Immature natural killer cell (primary cell): Measurements from ENCODE around the gene GNAT1. TPM values are rescaled to one million over a fixed set of nuclear protein-coding genes. Genes with fewer than 3 reads are reported as not detected.

Experiments used
- DNase-seq, 3 donors: peaks; one replicate each; pipeline ENCODE4 v3.0.0; 2022; ENCODE audit warnings: mixed read lengths in 1 of 3
- H3K27ac Mint-ChIP-seq, 6 donors: one replicate each; pipeline ENCODE4 v1.8.0; 2020; ENCODE audit warnings: mixed read lengths in 6 of 6, mild to moderate bottlenecking in 5 of 6, inconsistent platforms in 4 of 6, moderate library complexity in 3 of 6
- H3K27me3 Mint-ChIP-seq, 3 donors: one replicate each; pipeline ENCODE4 v1.8.0; 2020 to 2021; ENCODE audit warnings: low read depth in 3 of 3, mild to moderate bottlenecking in 3 of 3, mixed read lengths in 3 of 3, moderate library complexity in 3 of 3, inconsistent platforms in 1 of 3
- H3K36me3 Mint-ChIP-seq, 3 donors: one replicate each; pipeline ENCODE4 v1.8.0; 2020; ENCODE audit warnings: mixed read lengths in 3 of 3, inconsistent platforms in 2 of 3, mild to moderate bottlenecking in 2 of 3
- H3K4me1 Mint-ChIP-seq, 2 donors: one replicate each; pipeline ENCODE4 v1.8.0; 2020; ENCODE audit warnings: inconsistent platforms in 2 of 2, mild to moderate bottlenecking in 2 of 2, mixed read lengths in 2 of 2, moderate library complexity in 1 of 2
- H3K4me3 Mint-ChIP-seq, 5 donors: one replicate each; pipeline ENCODE4 v1.8.0; 2020; ENCODE audit warnings: mild to moderate bottlenecking in 5 of 5, mixed read lengths in 5 of 5, inconsistent platforms in 3 of 5, moderate library complexity in 3 of 5
- H3K9me3 Mint-ChIP-seq, 6 donors: one replicate each; pipeline ENCODE4 v1.8.0; 2020; ENCODE audit warnings: mild to moderate bottlenecking in 6 of 6, mixed read lengths in 6 of 6, inconsistent platforms in 4 of 6, moderate library complexity in 3 of 6
- polyA plus RNA-seq, 3 donors: library from polyadenylated mRNA; unstranded; fragments of 300-500 nt; fragmentation: Illumina TruSeq; gene quantifications; one replicate each; pipeline ENCODE4 v1.2.3, GENCODE V29; 2021

The GNAT1 gene
- polyA plus RNA-seq, 3 donors from 2014 or later: not detected

DNA sequence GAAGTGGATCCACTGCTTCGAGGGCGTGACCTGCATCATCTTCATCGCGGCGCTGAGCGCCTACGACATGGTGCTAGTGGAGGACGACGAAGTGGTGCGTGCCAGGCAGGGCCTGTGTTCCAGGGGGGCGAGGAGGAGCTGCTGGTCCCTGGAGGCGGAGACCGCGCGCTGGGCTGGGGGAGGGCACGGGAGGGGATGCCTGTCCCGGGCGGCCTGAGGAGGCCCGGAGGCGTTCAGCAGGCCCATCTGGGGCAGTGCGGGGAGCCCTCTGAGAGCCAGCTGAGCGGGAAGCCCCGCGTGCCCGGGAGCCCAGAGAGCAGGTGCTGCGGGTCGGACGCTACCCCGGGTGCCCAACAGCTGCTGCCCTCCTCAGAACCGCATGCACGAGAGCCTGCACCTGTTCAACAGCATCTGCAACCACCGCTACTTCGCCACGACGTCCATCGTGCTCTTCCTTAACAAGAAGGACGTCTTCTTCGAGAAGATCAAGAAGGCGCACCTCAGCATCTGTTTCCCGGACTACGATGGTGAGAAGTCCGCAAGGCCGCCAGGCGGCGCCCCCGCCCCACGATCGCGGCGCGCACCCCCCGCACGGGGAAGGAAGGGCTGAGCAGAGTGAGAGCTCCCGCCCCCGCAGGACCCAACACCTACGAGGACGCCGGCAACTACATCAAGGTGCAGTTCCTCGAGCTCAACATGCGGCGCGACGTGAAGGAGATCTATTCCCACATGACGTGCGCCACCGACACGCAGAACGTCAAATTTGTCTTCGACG is 2.9 kb downstream of the GNAT1 start:
- Mint-ChIP-seq H3K9me3 (no peaks in the 10 kb centered on the region), H3K4me3 (peak overlapping the region; percentile 46 to 73 (median 58)), H3K27me3 (peaks cover 11 to 17% (median 12%) of the 10 kb centered on the region in 3 donors), H3K36me3 (no peaks in the 10 kb centered on the region), H3K27ac (peak overlapping the region in 3 of 6 donors; percentile 45 to 71 (median 56)), H3K4me1 (peaks cover 0 to 8% of the 10 kb centered on the region in 2 donors)
- DNase-seq: peak; percentile 80 to 87 (median 82)

DNA sequence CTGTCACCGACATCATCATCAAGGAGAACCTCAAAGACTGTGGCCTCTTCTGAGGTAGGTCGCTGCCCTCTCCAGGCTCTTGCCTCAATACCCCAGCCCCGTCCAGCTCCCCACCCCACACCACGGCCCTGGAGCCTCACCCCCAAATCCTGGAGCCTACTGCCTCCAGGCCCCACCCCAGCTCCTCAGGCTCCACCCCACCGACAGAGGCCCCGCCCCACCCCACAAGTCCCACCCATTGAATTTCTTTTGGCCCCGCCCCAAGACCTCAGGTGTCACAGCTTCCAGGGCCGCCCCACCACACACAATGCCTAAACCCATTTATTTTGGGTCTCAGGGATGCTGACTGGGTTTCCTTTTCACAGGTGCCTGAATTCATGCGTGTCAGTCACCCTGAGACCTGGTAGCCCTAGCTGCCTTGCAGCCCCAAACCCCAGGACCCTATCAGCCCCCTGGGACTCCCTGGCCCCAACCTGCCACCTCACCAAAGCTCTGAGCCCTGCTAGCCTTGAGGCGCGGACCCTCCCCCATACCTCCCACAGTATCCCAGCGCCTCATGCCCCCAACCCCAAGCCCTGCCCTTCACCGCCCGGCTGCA is 3.6 kb downstream of the GNAT1 start:
- Mint-ChIP-seq H3K36me3 (no peaks in the 10 kb centered on the region), H3K27me3 (peaks cover 11 to 19% (median 12%) of the 10 kb centered on the region in 3 donors), H3K4me1 (peaks cover 0 to 8% of the 10 kb centered on the region in 2 donors), H3K9me3 (no peaks in the 10 kb centered on the region), H3K4me3 (peak overlapping the region; percentile 46 to 73 (median 58)), H3K27ac (peak overlapping the region in 2 of 6 donors; percentile 56 to 71)
- DNase-seq: no peak

DNA sequence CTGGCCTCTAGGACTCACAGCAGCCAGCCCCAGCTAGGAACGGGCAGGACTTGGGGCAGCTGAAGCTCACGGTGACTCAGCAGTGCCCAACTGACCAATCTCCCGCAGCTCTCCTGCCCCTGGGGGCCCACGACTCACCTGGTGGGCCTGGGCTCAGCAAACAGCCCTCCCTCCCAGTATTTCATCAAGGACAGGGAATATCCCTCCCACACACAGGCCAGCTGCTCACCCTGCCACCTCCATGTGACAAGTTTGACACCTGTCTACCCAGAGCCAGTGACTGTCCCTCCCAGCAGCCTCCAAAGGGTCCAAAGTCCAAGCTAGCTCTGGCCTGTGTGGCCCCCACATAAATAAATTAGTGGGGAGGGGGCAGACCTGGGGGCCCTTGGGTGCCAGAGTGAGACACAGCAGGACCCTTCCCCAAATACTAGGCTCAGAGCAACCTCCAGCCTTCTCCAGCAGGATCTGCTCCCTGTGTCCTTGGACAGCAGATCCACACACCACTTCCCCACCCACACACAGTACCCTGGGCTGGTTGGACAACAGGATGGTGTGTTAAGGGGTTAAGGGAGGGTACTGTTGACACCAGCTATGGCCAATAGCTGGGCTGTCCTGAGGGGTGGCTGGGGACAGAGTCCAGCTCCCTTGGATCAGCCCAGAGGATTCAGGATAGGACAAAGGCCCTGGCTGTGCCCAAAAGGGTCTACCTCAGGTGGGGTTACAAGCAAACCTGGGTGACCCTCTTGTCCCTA is 4.3 kb downstream of the GNAT1 start:
- Mint-ChIP-seq H3K27ac (peak overlapping the region in 1 of 6 donors; percentile 28), H3K9me3 (no peaks in the 10 kb centered on the region), H3K27me3 (peaks cover 11 to 20% (median 12%) of the 10 kb centered on the region in 3 donors), H3K4me1 (peaks cover 0 to 8% of the 10 kb centered on the region in 2 donors), H3K36me3 (no peaks in the 10 kb centered on the region), H3K4me3 (no peak overlapping the region)
- no peak for DNase-seq

GRCh38 chr3:50196253-50196801 is 4.9 kb downstream of the GNAT1 start:
- Mint-ChIP-seq H3K9me3 (no peaks in the 10 kb centered on the region), H3K4me1 (peaks cover 0 to 8% of the 10 kb centered on the region in 2 donors), H3K27ac (no peak overlapping the region), H3K27me3 (peaks cover 12 to 21% (median 15%) of the 10 kb centered on the region in 3 donors), H3K4me3 (no peak overlapping the region), H3K36me3 (no peaks in the 10 kb centered on the region)
- DNase-seq: no peak

- Mint-ChIP-seq H3K4me3 (no peak overlapping the region), H3K27me3 (peaks cover 17 to 27% (median 21%) of the 10 kb centered on the region in 3 donors), H3K36me3 (no peaks in the 10 kb centered on the region), H3K4me1 (no peaks in the 10 kb centered on the region), H3K27ac (no peak overlapping the region), H3K9me3 (no peaks in the 10 kb centered on the region)
- no peak for DNase-seq
Observed at GRCh38 chr3:50201573-50202315, 10.3 kb downstream of the GNAT1 start.

DNA sequence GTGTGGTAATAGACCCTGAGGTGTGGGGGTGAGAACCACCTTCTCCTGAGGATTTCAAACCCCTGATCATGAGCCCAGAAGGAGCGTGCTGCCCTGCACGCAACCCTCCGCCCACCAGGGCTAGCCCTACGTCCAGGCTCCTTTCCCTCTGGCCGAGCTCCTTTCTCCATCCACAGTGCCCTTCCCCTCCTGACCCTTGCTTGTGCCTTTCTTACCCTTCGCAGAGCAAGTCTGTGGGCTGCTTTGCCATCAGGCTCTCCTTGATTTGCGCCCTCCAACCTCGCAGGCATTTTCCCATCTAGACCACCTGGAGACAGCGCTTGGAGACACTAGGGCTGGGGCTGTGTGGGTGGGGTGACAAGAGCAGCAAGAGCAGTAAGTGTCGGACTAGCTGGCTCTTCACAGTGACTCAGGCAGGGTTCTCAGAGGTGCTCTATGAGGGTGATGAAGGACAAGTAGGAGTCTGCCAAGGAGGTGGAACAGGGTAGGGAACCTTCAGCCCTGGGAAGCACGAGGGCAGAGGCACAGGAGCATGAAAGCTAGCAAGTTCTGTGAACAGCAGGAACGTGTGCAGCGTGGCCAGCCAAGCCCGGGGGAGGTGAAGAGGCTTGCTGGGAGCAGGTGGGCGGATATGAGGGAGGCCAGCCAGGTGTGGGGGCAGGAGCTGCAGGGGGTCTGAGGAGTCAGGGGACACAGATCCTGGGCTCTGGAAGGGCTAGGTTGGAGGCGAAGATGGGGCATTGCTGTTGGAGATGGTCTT is 11.1 kb downstream of the GNAT1 start:
- Mint-ChIP-seq H3K9me3 (no peaks in the 10 kb centered on the region), H3K4me3 (no peak overlapping the region), H3K4me1 (no peaks in the 10 kb centered on the region), H3K27ac (no peak overlapping the region), H3K27me3 (peaks cover 12 to 29% (median 23%) of the 10 kb centered on the region in 3 donors), H3K36me3 (no peaks in the 10 kb centered on the region)
- DNase-seq: no peak

- no peaks in the 10 kb centered on the region for H3K4me1 Mint-ChIP-seq
- H3K27me3 Mint-ChIP-seq: peaks cover 12 to 29% (median 23%) of the 10 kb centered on the region in 3 donors
- no peaks in the 10 kb centered on the region for H3K36me3 Mint-ChIP-seq
- no peaks in the 10 kb centered on the region for H3K9me3 Mint-ChIP-seq
- DNase-seq: no peak
- H3K27ac Mint-ChIP-seq: no peak overlapping the region
- H3K4me3 Mint-ChIP-seq: no peak overlapping the region
Observed at GRCh38 chr3:50203113-50203808, 11.9 kb downstream of the GNAT1 start.

- Mint-ChIP-seq H3K9me3 (no peaks in the 10 kb centered on the region), H3K4me1 (no peaks in the 10 kb centered on the region), H3K36me3 (no peaks in the 10 kb centered on the region), H3K4me3 (no peak overlapping the region), H3K27me3 (peaks cover 10 to 30% (median 20%) of the 10 kb centered on the region in 3 donors), H3K27ac (no peak overlapping the region)
- DNase-seq: no peak
Observed at GRCh38 chr3:50203809-50204803, 12.7 kb downstream of the GNAT1 start.

DNA sequence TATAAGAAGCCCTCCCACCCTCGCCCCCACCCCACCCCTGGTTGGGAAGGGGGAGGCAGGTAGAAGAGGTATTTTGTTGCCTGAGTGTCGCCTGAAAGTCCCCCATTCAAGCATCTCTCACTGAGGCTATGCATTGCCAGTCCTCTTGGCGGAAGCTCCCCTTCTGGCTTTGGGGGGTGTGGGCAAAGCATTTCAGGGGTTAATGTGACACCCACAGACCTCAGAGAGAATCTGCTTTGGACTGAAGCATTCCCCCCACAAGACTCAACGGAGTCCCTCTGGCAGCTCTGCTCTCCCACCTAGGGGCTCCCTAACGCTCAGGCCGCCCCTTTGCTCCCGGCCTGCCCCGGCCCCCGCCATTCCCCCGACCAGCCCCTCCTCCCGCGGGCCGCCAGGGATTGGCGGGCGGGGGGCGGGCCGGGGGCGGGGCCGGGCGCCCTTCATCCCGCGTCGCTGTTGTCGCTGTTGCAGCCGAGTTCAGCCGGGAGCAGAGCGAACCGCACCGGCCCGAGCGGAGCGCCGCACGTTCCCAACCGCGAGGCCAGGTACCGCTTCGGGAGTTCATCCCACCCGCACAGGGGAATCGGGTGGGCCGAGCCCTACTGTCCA is 13.5 kb downstream of the GNAT1 start, which contains the start of gene SLC38A3:
Gene SLC38A3 (plus strand): TSS at position 468 of the 609 bp plus-strand sequence. CDS start 8,929 bp downstream, outside the sequence.
- no peak for DNase-seq
- Mint-ChIP-seq H3K4me3 (no peak within 1 kb of the TSS), H3K36me3 (no peaks in the 10 kb centered on the region), H3K27me3 (peaks cover 8 to 28% (median 19%) of the 10 kb centered on the region in 3 donors), H3K27ac (no peak within 1 kb of the TSS), H3K4me1 (no peaks in the 10 kb centered on the region), H3K9me3 (no peaks in the 10 kb centered on the region)

DNA sequence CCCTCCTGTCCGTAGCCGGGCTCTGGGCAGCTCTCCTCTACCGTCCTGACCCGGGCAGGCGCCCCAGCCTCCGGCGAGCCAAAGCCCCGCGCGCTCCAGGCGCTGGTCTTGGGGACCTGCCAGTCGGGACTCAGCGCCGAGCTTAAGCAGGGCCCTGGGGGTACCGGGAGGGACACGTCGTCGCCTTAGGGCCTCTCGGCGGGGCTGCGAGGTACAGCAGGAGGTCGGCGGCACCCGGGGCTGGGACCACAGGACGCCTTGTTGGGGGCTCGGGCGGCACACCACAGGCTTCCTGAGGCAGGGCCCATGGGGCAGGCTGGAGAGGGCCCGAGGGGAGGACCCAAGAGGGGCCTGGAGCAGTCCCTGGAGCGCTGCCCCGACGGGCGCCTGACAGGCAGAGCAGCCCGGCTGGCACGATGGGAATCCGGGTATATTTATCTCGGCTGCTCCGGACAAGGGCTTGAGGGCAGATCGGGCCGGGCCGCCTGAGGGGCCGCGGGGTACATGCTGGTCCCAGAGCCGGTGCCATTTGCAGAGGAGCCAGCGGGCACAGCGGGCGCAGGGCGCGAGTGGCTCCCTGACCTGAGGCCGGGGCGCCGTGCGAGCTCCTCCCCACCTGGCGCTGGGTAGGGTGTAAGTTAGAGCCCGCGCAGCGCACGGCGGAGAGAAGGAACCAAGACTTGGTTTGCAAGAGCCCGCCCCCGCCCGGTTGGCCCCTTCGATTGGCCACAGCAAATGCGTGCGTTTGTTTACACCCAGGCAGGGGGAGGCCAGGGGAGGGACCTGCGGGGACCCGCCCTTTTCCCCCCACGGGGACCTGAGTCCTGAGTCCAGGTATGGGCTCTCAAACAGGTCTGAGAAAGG is 14.2 kb downstream of the GNAT1 start:
- Mint-ChIP-seq H3K4me1 (no peaks in the 10 kb centered on the region), H3K36me3 (no peaks in the 10 kb centered on the region), H3K27me3 (peaks cover 8 to 28% (median 17%) of the 10 kb centered on the region in 3 donors), H3K9me3 (no peaks in the 10 kb centered on the region), H3K4me3 (no peak overlapping the region), H3K27ac (no peak overlapping the region)
- DNase-seq: no peak
